Caki2 (cell line): ENCODE data around the gene TMEM233. TPM values are rescaled to one million over a fixed set of nuclear protein-coding genes. Genes with fewer than 3 reads are reported as not detected.
"Not testable (repeated sequence)": the region's sequence is repeated elsewhere in the genome, so short reads cannot be mapped to it uniquely, and the experiment has no call there.

Source experiments
- DNase-seq: peaks from one replicate; pipeline ENCODE4 v3.0.0-alpha.2; 2015; ENCODE audit warnings: low read depth
- in situ Hi-C: cut with HindIII; loops from 2 replicates; pipeline ENCODE4 v1.10.0; 2016; ENCODE audit warnings: low sequenced_read_pairs, low pct_unique_long_range_greater_than_20kb, mixed read lengths
- total RNA-seq: library from RNA; depleted of rRNA; stranded (reverse); fragments of >200 nt; shearing (Covaris generic); gene quantifications from 2 replicates; pipeline ENCODE4 v1.2.3, GENCODE V29; 2014; ENCODE audit warnings: low replicate concordance

The TMEM233 gene
- total RNA-seq, 1 experiment from 2014 or later: not detected

DNA sequence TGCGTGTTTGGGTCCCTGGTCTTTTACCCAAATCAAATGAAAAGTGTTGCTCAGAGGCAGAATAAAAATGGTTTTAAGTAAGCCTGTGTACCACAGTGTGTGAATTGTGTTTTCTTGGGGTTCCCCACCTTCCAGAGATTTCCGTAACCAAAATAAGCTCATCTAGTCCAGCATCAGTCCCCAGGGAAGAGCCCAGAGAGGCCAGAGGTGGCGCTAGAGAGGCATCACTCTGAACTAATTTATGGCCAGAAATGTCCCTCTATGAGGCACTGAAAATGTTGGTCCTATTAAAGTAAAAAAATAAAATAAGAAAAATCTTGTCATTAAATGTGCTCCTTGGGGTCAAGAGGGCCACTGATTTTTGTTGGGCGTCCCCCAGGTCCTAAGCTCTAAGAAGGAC, 49.4 kb downstream of the TMEM233 start:
- DNase-seq: no peak
- in situ Hi-C loops: no loop called here

GRCh38 chr12:119644930-119645329, 51.4 kb downstream of the TMEM233 start:
- no peak for DNase-seq
- in situ Hi-C loops: no loop called here

GRCh38 chr12:119645535-119646059, 52.0 kb downstream of the TMEM233 start:
- DNase-seq: no peak
- in situ Hi-C loops: no loop called here

DNA sequence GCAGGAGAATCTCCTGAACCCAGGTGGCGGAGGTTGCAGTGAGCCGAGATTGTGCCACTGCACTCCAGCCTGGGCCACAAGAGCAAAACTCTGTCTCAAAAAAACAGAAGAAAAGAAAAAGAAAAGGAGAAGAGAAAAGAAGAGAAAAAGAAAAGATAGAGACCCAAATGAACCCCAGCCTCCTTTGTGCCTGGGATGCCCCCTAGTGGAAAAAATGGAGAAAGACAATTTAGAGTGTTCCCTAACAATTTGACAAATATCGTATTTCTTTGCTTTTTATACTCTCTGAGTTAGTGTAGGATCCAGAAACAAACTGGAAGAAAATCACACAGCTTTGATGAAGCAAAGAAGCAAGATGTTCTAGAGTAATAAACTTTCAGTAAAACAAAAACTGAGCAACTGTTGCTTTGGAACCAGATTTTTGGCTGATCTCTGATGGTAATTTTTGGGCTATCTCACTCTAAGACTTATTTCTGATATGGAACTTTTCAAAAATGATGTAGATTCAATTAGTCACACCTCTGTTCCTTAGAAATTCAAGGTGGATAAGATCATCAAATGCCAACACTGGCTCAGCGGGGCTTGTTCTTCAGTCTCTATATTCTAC, 55.7 kb downstream of the TMEM233 start:
- in situ Hi-C loops: no loop called here

DNA sequence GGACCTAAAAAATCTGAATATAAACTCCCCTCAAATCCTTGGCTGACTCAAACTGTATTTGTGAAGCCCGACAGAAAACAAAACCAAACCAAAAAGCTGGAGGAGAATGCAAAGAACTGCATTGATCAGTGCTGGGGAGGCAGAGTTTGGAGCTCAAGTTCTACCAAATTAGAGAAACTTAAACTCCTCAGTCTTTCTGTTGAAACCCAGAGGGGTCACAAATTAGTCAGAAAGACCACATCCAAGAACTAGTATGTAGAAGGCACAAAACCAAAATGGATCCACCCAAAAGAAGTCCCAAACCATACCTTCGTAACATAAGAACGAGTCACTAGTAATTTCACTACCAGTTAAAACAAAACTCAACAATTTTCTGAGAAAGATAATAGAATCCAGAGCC, 59.1 kb downstream of the TMEM233 start:
- DNase-seq: no peak
- in situ Hi-C loops: no loop called here

More for the DNA sequence above, 55.7 kb downstream of the TMEM233 start:
- DNase-seq: no peak

DNA sequence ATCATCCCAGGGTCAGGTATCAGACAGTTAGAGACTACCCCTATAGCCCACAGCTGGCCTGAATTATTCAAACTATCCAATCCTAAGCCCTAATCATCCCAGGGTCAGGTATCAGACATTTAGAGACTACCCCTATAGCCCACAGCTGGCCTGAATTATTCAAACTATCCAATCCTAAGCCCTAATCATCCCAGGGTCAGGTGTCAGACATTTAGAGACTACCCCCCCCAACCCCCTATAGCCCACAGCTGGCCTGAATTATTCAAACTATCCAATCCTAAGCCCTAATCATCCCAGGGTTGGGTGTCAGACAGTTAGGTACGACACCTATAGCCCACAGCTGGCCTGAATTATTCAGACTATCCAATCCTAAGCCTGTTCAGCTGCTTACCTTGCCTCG, 63.4 kb downstream of the TMEM233 start:
- in situ Hi-C loops, DNase-seq: not testable (repeated sequence)

DNA sequence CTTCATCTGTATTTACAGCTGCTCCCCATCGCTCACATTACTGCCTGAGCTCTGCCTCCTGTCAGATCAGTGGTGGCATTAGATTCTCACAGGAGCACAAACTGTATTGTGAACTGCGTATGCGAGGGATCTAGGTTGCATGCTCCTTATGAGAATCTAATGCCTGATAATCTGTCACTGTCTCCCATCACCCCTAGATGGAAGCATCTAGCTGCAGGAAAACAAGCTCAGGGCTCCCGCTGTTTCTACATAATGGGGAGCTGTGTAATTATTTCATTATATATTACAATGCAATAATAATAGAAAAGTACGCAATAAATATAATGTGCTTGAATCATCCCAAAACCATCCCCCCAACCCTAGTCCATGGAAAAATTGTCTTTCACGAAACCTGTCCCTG, 64.6 kb downstream of the TMEM233 start:
- DNase-seq, in situ Hi-C loops: not testable (repeated sequence)

- in situ Hi-C loops: no loop called here
Measured at GRCh38 chr12:119659289-119659897, 65.8 kb downstream of the TMEM233 start.

DNA sequence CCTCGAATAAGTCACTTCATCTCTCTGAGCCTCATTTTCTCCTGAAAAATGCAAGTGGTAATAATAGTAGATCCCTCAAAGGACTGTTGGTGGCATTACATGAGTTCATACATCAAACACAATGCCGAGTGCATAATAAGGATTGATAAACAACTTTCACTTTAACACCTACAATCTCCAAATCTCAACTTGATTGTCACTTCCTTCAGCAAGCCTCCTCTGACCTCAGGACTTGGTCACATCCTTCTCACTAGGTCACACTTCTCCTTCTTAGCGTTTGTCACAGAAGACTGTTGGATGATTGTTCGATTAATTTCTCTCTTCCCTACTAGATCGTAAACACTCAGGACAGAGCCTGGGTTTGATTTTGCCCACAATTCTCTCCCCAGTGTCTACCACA, 66.5 kb downstream of the TMEM233 start:
- in situ Hi-C loops: no loop called here

More at GRCh38 chr12:119659289-119659897, 65.8 kb downstream of the TMEM233 start:
- DNase-seq: no peak

GRCh38 chr12:119661882-119662281, 68.3 kb downstream of the TMEM233 start:
- in situ Hi-C loops: no loop called here

More for the DNA sequence above, 66.5 kb downstream of the TMEM233 start:
- no peak for DNase-seq

DNA sequence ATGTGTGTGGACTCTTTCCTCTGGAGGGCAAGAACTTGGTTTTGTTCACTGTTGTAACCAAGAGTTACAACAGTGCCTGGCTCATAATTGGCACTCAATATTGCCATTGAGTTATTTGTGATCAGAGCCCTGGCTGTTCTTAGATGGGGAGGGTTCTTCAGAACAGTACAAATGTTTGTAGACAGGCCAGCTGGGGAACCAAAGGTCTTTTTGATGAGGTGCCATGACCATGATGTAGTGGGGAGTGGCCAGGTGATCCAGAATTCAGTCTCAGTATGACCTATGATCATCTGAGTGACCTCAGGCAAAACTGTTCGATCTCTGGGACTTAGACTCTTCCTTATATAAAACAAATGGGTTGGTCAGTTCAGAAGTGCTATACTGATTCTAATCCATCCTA, 71.1 kb downstream of the TMEM233 start:
- in situ Hi-C loops: no loop called here
- no peak for DNase-seq

More at GRCh38 chr12:119661882-119662281, 68.3 kb downstream of the TMEM233 start:
- DNase-seq: no peak

DNA sequence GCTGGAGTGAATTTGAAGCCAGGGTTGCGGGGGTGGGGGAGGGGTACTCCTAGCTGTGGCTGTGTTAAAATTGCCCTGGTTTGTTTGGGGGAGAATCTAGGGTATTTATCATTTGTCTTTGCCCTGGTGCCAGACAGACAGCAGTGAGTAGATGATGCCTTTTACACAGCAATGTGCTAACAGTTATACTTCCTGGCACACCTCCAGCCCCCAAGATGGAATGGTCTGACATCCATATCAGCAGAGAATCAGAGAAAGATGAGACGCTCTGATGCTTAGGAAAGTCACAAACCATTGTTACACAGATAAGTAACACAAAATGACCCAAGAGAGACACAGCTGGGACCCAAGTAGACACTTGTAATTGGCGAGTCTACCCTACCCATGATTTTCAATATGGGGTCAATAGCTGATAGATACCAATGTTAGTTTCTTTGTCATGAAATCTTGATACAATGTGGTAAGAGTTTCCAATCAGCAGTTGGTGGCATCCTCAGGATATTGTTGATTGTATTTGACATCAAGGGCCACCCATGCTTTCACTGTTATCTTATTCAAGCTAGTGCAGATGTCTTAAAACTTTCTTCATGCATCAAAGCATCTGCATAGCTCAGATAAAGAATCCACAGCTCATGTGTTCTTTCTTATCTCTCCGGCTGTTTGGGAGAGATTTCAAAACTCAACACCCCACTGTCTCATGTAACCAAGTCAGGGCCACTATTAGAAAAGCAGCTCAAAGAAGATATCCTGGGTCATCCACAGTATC, 71.8 kb downstream of the TMEM233 start:
- in situ Hi-C loops: no loop called here
- DNase-seq: no peak

- in situ Hi-C loops: no loop called here
- DNase-seq: no peak
Measured at GRCh38 chr12:119666226-119666795, 72.7 kb downstream of the TMEM233 start.

DNA sequence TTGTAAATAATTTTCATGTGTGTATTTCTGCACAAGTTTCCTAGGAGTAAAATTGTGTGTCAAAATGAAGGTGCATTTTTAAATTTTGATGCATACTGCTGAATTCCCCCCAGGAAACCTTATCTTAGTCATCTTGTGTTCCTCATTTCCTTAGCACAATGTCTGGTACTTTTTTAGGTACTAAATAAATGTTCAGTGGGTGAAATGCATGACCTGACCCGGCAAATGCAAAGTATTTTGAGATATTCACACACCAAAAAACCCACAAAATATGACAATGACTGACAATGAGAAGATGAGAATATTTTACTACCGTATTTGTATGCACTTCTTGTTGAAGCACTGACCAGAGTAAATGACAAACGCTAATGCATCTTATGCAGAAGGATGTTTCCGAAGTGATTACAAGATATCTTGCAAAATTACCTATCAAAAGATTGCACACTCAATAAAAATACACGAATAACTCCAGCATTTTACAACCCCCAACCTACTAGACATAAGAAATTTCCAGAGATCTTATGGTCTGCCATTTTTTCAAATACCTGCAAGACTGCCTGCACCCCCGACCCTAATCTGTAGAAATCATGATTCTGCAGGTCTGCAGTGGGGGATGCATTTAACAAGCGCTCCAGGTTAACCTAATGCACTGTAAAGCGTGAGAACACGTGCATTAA, 73.5 kb downstream of the TMEM233 start:
- in situ Hi-C loops: no loop called here
- no peak for DNase-seq

DNA sequence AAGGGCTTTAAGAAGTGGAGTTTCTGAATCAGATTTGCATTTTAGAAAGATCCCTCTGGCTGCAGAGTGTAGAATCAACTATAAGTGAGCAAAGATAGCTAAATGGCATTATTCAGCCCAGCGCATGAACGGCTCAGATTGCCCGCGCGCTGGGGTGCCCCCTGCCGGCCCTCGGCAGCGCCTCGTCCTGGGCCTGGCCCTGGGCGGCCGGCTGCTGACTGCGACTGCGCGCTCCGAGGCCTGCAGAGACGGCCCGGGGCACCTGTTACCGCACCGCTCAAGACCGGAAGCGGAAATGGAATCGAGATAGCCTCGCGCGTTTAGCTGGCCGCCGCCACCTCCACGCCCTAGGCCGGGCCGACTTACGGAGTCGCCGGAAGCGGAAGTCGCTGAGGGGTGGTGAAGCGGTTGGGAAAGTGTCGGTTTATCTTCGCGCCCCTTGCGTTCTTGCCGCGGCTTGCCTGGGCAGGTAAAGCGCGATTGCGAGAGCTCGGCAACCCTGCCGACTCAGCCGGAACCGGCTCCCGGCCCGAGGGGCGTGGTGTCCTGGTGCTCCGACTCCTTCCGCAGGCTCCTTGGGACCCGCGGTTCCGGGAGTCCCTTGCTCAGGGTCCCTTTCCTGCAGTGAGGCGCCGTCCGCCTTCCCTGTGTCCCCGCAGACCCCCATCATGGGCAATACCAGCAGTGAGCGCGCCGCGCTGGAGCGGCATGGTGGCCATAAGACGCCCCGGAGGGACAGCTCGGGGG, 74.2 kb downstream of the TMEM233 start, which contains the start of gene PRKAB1:
Gene PRKAB1, plus strand, starts transcription at position 557 of the 747 bp plus-strand sequence. Its CDS starts 112 bp downstream, at position 669.
- DNase-seq: peak; percentile 97
- in situ Hi-C loops: no loop called here

- in situ Hi-C loops: no loop called here
- DNase-seq: no peak
Measured at GRCh38 chr12:119668324-119668841, 74.8 kb downstream of the TMEM233 start.

GRCh38 chr12:119669744-119670472, 76.3 kb downstream of the TMEM233 start:
- DNase-seq: peak; percentile 94
- in situ Hi-C loops: no loop called here
